ENCODE measurements around the gene ALKAL2. TPM values are rescaled to one million over a fixed set of nuclear protein-coding genes. Genes with fewer than 3 reads are reported as not detected.

Gene ALKAL2
- total RNA-seq, 1 experiment from 2014 or later = 3.5 TPM

- TF ChIP-seq MAX (CRISPR knock-in tag; IDR thresholded peaks at IDR 0.05) = peak; percentile 63; the same call in 1 of the 2 replicates
Measured at GRCh38 chr2:289362-290089, 1.6 kb upstream of the ALKAL2 start (continued).

GRCh38 chr2:288758-289361 is 969 bp upstream of the ALKAL2 start:
- H3K9me3 Mint-ChIP-seq = no peaks in the 10 kb centered on the region
- peaks cover 59% of the 10 kb centered on the region for H3K27me3 Mint-ChIP-seq (ENCODE audit: low read depth)
- ChIA-PET CTCF (interaction anchor here (0.7 to 2.0 kb wide), 8 partner anchors 20 to 388 kb away, joined by 3 to 13 read pairs (median 4); partner anchors contain the start of gene TMEM18), POLR2A (interaction anchor here (1.1 kb wide), 1 partner anchor 25 kb away, joined by 4 read pairs; the partner anchor contains the start of gene SH3YL1)
- H3K36me3 Mint-ChIP-seq = no peaks in the 10 kb centered on the region
- H3K27ac Mint-ChIP-seq = no peak overlapping the region
- DNase-seq (ENCODE audit: low spot score) (peak; percentile 36), ATAC-seq (no peak)
- H3K4me3 Mint-ChIP-seq = peak overlapping the region; percentile 80
- TF ChIP-seq MLX (CRISPR knock-in tag; IDR thresholded peaks at IDR 0.05) = no peak
- no peak for TF ChIP-seq ZNF232 (CRISPR knock-in tag; IDR thresholded peaks at IDR 0.05)
- H3K4me1 Mint-ChIP-seq = peaks cover 36% of the 10 kb centered on the region

- Mint-ChIP-seq H3K4me3 (peak overlapping the region; percentile 71), H3K27me3 (ENCODE audit: low read depth) (peaks cover 52% of the 10 kb centered on the region), H3K9me3 (no peaks in the 10 kb centered on the region), H3K36me3 (peaks cover 1% of the 10 kb centered on the region; the same call in 1 of the 2 replicates), H3K4me1 (peaks cover 46% of the 10 kb centered on the region), H3K27ac (no peak overlapping the region)
- peak; percentile 39 for DNase-seq (ENCODE audit: low spot score)
- CTCF ChIA-PET = interaction anchor here (0.5 to 2.7 kb wide), 13 partner anchors 13 to 276 kb away, joined by 3 to 14 read pairs (median 4); no protein-coding TSS in a partner anchor
- TF ChIP-seq AFF4 (CRISPR knock-in tag; IDR thresholded peaks at IDR 0.05; ENCODE audit: borderline replicate concordance) (no peak), FOXP4 (CRISPR knock-in tag; IDR thresholded peaks at IDR 0.05) (0 out of 2 replicates have a peak, but pooled peaks have one; percentile 13)
- ATAC-seq = peak; percentile 50
- POLR2A ChIA-PET = interaction anchor here (0.6 to 0.7 kb wide), 3 partner anchors 29 to 1703 kb away, joined by 4 to 6 read pairs (median 4); no protein-coding TSS in a partner anchor
Measured at GRCh38 chr2:287471-287885, 413 bp downstream of the ALKAL2 start.

GRCh38 chr2:286774-287392 is 1.0 kb downstream of the ALKAL2 start:
- Mint-ChIP-seq H3K4me3 (peak overlapping the region; percentile 71), H3K27ac (no peak overlapping the region), H3K27me3 (ENCODE audit: low read depth) (peaks cover 47% of the 10 kb centered on the region), H3K4me1 (peaks cover 46% of the 10 kb centered on the region), H3K36me3 (peaks cover 7% of the 10 kb centered on the region), H3K9me3 (no peaks in the 10 kb centered on the region)
- DNase-seq (ENCODE audit: low spot score) (no peak), ATAC-seq (no peak; the same call in 1 of the 2 replicates)
- ChIA-PET POLR2A (interaction anchor here (0.6 to 1.1 kb wide), 3 partner anchors 16 to 182 kb away, joined by 3 to 6 read pairs (median 4); no protein-coding TSS in a partner anchor), CTCF (interaction anchor here (0.6 to 2.7 kb wide), 10 partner anchors 12 to 376 kb away, joined by 3 to 14 read pairs (median 4); no protein-coding TSS in a partner anchor)
- no peak for TF ChIP-seq NR1H2 (CRISPR knock-in tag; IDR thresholded peaks at IDR 0.05)
- TF ChIP-seq E2F1 (CRISPR knock-in tag; IDR thresholded peaks at IDR 0.05) = no peak
- TF ChIP-seq SMAD4 (CRISPR knock-in tag; IDR thresholded peaks at IDR 0.05) = no peak
- TF ChIP-seq ZNF281 (CRISPR knock-in tag; IDR thresholded peaks at IDR 0.05) = no peak
- TF ChIP-seq ZBTB43 (CRISPR knock-in tag; IDR thresholded peaks at IDR 0.05) = no peak
- no peak for TF ChIP-seq MAX (CRISPR knock-in tag; IDR thresholded peaks at IDR 0.05)
- no peak for TF ChIP-seq ZNF671 (CRISPR knock-in tag; IDR thresholded peaks at IDR 0.05)
- no peak for TF ChIP-seq SMAD3 (CRISPR knock-in tag; IDR thresholded peaks at IDR 0.05; ENCODE audit: borderline replicate concordance)
